ENCODE results near the gene C1orf122. TPM values are rescaled to one million over a fixed set of nuclear protein-coding genes. Genes with fewer than 3 reads are reported as not detected.

The C1orf122 gene
- total and polyA plus RNA-seq, 2 of the 8 experiments (the other 6 are each of a cell fraction or from before 2014, with no cell fraction given): 32.1 to 36.9 TPM

- no peak for TF ChIP-seq USF2 (IDR thresholded peaks at IDR 0.05; ENCODE audit: low read length)
- TF ChIP-seq EP300 (IDR thresholded peaks at IDR 0.05; ENCODE audit: borderline replicate concordance in 1 of 2, low read depth in 2 of 2, low read length in 2 of 2): no peak
- no peak for TF ChIP-seq JUND (IDR thresholded peaks at IDR 0.05; ENCODE audit: low read length)
- no peak for TF ChIP-seq CBX8 (IDR thresholded peaks at IDR 0.05; ENCODE audit: borderline replicate concordance, low read depth, low read length)
- TF ChIP-seq CTBP2 (IDR thresholded peaks at IDR 0.05; ENCODE audit: borderline replicate concordance, insufficient read depth, insufficient read length, low read length): no peak
Observed at GRCh38 chr1:37814252-37814651, 6.7 kb downstream of the C1orf122 start (continued).
